HG03469 (cell line): ENCODE measurements around the gene CDK11A.
"Not testable (repeated sequence)": the region's sequence is repeated elsewhere in the genome, so short reads cannot be mapped to it uniquely, and the experiment has no call there.

ENCODE experiments used
- ATAC-seq: cut with Tn5 transposase; IDR thresholded peaks from one replicate; pipeline ENCODE4 v1.9.1; 2021; ENCODE audit warnings: mild to moderate bottlenecking, moderate library complexity, moderate number of reproducible peaks; ENCODE audit not compliant: unreplicated experiment

CDK11A gene

DNA sequence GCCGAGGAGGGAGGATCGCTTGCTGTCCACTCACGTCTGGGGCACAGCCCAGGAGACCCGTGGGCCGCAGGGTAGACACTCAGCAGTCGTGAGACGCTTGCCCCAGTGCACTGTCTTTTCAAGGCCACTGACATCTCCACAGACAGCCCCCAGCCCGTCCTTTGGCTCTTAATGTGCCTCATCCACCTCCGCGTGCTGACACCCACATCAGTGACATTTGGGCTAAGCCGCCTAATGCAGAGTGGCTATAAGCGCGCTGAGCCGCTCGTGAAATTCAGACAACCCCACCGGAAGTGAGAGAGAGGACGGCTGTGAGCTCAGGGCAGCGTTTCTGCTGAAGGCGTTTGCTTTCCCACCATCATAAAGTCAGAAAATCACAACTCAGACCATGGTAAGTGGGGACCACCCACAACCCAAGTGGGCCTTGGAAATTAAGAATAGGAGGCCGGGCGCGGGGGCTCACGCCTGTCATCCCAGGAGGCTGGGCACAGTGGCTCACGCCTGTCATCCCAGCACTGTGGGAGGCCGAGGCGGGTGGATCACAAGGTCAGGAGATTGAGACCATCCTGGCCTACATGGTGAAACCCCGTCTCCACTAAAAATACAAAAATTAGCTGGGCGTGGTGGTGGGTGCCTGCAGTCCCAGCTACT lies 40.0 kb downstream of the CDK11A start:
- no peak for ATAC-seq

- no peak for ATAC-seq
These were observed 40.9 kb downstream of the CDK11A start for GRCh38 chr1:1683104-1683905.

DNA sequence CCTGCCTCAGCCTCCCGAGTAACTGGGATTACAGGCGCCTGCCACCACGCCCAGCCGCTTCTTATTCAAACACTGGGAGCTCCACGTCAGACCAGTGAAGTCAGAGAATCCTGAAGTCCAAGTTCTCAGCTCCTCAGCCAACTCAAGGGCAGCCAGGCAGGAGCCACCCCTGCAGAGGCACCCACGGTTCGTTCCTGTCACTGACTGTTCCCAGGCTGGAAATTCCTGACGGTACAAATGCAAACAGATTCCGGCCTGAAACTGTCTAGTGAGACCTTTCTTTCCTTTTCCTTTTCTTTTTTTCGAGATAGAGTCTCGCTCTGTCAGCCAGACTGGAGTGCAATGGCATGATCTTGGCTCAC lies 43.3 kb downstream of the CDK11A start:
- no peak for ATAC-seq

- ATAC-seq, result no peak
These were observed 43.9 kb downstream of the CDK11A start for GRCh38 chr1:1680031-1680911.

DNA sequence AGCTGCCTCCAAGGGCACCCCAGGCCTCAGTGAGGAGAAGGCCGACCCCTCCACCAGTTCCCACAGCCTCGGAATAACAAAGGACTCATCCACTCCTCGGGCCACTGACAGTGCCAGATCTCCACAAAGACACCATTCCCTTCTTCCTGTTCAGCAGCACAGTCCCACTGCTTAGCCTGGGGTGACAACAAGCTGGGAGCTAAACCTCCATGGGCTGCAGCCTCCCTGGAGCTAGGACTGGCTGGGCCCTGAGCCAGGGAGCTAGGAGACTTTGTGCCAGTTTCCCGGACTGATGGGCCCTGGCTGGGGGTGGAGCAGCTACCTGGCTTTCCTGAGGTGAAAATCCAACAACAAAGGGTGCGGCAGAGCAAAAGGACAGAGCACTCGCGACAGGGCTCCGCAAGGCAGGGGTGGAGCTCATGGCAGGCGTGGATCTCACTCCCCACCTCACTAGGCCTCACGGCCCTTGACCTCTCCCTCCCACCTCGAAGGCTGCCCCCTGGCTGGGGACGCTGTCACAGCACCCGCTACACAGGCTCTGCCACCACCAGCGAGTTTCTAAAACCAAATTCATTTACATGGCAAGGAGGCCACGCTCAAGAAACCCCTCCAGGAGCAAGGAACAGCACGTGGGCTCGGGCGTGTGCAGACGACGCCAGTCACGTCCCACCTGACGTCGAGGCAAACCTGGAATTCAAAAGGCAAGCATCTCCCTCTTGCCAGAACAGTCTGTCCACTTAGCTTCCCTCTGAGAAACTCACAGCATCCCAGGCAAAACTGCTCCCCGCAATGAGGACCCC lies 45.4 kb downstream of the CDK11A start:
- ATAC-seq, result no peak

DNA sequence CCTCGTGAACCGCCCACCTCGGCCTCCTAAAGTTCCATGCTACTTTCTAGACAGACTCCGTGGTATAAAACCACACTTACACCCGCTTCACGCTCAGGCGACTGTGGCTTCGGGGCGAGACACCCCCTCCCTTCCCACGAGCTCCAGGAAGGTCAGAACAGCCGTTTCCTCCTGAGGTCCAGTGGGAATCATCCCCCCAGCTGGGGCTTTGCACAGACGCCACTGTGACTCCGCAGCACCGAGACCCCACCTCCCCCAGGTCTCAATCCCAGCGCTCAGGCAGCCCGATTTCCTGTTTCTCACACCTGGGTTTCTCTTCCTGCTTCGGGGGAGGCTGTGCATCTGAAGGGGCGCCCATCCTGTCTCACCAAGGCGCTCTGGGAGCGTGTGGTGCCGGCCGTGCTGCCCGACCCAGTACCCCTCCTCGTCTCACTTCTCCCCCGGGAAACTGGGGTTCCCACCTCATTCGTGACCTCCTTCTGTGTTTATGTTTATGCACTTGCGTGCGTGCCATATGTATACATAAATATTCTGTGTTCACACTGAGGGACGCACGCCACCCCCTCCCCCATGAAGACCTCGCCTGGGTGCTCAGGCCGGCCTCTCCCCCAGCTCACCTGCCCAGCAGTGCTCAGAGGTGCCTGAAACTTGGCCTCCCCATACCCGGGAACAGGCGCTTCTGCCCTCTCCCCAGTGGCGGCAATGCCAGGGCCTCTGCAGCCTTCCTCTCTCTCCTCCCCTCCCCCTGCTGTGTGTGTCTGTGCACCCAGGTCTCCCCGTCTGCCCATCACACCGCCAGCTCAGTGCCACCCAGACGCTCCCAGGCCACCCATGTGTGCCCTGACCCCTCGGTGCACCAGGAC lies 46.2 kb downstream of the CDK11A start:
- no peak for ATAC-seq

DNA sequence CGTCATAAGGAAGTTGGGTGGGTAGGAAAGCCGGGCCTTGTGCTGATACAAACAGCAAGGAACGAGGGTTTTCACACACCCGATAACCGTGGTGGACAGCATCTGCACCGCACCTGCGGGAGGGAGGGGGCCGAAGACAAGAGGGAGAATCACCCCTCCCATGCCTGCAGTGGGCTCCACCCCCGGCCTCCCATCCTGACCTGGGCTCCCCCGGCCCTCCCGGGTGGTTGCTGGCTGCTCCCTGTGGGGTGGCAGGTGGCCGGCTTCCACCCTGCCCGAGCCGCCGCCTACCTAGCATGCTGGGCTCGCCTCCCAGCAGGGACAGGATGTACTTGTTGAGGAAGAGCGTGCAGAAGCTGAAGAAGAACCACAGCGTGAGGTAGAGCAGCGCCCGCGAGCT lies 48.1 kb downstream of the CDK11A start:
- ATAC-seq, result not testable (repeated sequence)

GRCh38 chr1:1675218-1675617 lies 48.9 kb downstream of the CDK11A start:
- ATAC-seq, result not testable (repeated sequence)

DNA sequence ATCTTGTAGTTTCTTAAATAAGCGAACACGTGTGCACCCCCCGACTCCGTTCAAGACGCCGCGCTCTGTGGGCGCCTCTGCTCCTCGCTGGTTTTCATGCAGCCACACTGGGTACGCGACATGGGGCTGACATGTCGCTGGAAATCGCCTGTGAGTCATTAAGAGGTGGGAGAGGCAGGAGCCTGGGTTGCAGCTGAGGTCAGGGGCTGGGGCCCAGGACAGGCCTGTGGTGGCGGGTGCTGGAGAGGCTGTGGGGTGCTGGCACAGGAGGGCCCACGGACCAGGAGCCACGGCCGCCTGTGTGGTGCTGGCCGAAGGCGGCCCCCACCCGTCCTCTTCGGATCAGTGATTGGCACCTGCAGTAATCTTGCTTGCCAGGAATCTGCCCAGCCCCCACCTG lies 49.4 kb downstream of the CDK11A start:
- ATAC-seq, result not testable (repeated sequence)

DNA sequence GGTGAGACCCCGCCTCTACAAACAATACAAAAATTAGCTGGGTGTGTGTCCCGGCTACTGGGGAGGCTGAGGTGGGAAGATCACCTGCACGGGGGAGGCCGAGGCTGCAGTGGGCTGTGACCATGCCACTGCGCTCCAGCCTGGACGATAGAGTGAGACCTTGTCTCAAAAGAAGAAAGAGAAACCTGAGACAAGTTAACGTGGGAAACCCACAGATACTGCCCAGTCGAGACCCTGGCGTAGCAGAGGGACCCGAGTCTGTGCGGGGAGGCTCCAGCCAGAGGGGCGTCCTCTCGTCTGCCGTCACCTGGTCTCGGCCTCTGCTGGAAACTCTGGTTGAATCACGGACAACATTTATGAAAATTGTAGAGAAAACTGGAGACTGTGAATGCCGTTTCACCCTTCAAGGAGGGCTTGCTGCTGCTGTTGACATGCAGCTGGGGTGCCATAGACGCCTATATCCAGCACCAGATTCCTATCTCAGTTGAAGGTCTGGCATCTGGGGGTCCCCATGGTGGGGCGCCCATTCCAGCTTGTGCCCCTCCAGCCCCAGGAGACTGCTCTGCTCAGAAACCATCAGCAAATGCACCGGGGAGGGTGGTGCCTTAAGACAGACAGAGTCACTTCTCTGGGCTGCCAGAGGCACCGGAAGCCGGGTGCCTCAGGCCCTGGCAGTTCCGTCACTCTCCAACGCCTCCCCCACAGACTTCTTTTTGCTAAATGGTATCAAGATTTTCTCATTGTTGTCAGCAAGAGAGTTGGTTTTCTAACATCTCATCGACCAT lies 51.8 kb downstream of the CDK11A start:
- ATAC-seq, result no peak

GRCh38 chr1:1671365-1672119 lies 52.6 kb downstream of the CDK11A start:
- ATAC-seq, result no peak

- no peak for ATAC-seq
These were observed 53.3 kb downstream of the CDK11A start for GRCh38 chr1:1670866-1671265.

GRCh38 chr1:1669468-1670440 lies 54.4 kb downstream of the CDK11A start:
- no peak for ATAC-seq

DNA sequence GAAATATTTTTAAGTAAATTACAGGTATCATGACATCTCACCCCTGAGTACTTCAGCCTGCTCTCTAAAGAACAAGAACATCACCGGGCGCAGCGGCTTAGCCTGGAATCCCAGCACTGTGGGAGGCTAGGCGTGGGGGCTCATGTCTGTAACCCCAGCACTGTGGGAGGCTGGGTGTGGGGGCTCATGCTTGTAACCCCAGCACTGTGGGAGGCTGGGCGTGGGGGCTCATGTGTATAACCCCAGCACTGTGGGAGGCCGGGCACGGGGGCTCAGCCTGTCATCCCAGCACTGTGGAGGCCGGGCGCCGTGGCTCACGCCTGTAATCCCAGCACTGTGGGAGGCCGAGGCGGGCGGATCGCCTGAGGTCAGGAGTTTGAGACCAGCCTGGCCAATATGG lies 57.6 kb downstream of the CDK11A start:
- ATAC-seq, result no peak

- no peak for ATAC-seq
These were observed 58.3 kb downstream of the CDK11A start for GRCh38 chr1:1665815-1666251.

DNA sequence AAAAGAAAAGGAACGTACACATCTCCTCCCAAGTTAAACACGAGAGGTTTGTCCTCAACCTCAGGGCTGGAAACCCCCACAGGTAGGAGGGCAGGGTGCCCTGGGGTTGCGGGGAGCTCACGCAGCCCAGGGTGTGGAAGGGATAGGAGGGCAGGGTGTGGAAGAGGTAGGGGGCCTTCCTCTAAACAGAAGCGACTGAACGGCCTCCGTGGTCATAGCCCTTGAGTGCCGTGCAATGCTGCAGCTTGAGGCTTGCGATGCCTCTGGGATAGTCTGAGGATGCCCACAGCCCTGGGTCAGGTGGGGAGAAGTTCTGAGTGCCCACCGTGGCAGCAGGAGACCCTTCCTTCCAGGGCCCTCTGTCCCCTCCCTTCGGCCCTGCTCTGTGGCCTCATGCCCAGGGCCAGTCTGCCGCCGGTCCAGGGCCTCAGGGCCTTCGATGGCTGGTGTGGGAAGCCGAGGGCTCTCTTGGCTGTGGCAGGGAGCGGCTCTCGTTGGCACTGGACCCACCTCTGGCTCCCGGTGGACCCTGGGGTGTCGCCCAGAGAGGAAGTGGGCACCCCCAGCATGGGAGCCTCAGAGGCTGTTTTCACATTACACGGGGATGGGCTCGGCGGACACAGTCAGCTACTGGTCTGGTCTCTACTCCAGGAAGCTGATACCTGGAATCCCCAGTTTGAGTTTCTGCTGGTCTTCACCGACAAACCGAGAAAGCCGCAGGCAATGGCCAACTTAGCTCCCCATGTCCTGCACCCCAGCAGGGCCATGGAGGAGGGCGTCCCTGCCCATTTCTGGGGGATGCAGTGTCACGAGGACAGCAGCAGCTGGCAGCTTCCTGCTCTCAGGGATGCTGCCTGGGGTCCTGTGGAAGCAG lies 59.0 kb downstream of the CDK11A start:
- no peak for ATAC-seq
